ENCODE data around the gene ME3. TPM values are rescaled to one million over a fixed set of nuclear protein-coding genes. Genes with fewer than 3 reads are reported as not detected.

The ME3 gene
- total RNA-seq, 1 donor from 2014 or later, result 10.8 TPM

GRCh38 chr11:86676533-86677154 lies 4.2 kb upstream of the ME3 start:
- Mint-ChIP-seq H3K9me3 (ENCODE audit: low read depth) (no peaks in the 10 kb centered on the region), H3K4me3 (ENCODE audit: unreplicated experiment) (no peak overlapping the region), H3K4me1 (ENCODE audit: low read depth) (peaks cover 44% of the 10 kb centered on the region), H3K36me3 (ENCODE audit: low read depth) (no peaks in the 10 kb centered on the region), H3K27ac (ENCODE audit: unreplicated experiment) (no peak overlapping the region), H3K27me3 (ENCODE audit: low read depth) (no peaks in the 10 kb centered on the region)
- peak; percentile 61 for TF ChIP-seq CTCF (IDR thresholded peaks at IDR 0.05)
- no peak for DNase-seq (ENCODE audit: low spot score)

- peaks cover 44% of the 10 kb centered on the region for H3K4me1 Mint-ChIP-seq (ENCODE audit: low read depth)
- DNase-seq (ENCODE audit: low spot score), result no peak
- no peaks in the 10 kb centered on the region for H3K27me3 Mint-ChIP-seq (ENCODE audit: low read depth)
- no peaks in the 10 kb centered on the region for H3K36me3 Mint-ChIP-seq (ENCODE audit: low read depth)
- no peak for TF ChIP-seq CTCF (IDR thresholded peaks at IDR 0.05)
- H3K4me3 Mint-ChIP-seq (ENCODE audit: unreplicated experiment), result no peak overlapping the region
- no peaks in the 10 kb centered on the region for H3K9me3 Mint-ChIP-seq (ENCODE audit: low read depth)
- no peak overlapping the region for H3K27ac Mint-ChIP-seq (ENCODE audit: unreplicated experiment)
Measured at GRCh38 chr11:86676010-86676409, 3.6 kb upstream of the ME3 start.

GRCh38 chr11:86675017-86675416 lies 2.6 kb upstream of the ME3 start:
- Mint-ChIP-seq H3K9me3 (ENCODE audit: low read depth) (no peaks in the 10 kb centered on the region), H3K4me3 (ENCODE audit: unreplicated experiment) (no peak overlapping the region), H3K4me1 (ENCODE audit: low read depth) (peaks cover 54% of the 10 kb centered on the region), H3K36me3 (ENCODE audit: low read depth) (no peaks in the 10 kb centered on the region), H3K27me3 (ENCODE audit: low read depth) (no peaks in the 10 kb centered on the region), H3K27ac (ENCODE audit: unreplicated experiment) (peak overlapping the region; percentile 86)
- DNase-seq (ENCODE audit: low spot score), result no peak
- TF ChIP-seq CTCF (IDR thresholded peaks at IDR 0.05), result no peak

GRCh38 chr11:86673872-86674750 lies 1.7 kb upstream of the ME3 start:
- Mint-ChIP-seq H3K36me3 (ENCODE audit: low read depth) (no peaks in the 10 kb centered on the region), H3K4me1 (ENCODE audit: low read depth) (peaks cover 62% of the 10 kb centered on the region), H3K27me3 (ENCODE audit: low read depth) (no peaks in the 10 kb centered on the region), H3K4me3 (ENCODE audit: unreplicated experiment) (no peak overlapping the region), H3K27ac (ENCODE audit: unreplicated experiment) (peak overlapping the region; percentile 86), H3K9me3 (ENCODE audit: low read depth) (no peaks in the 10 kb centered on the region)
- TF ChIP-seq CTCF (IDR thresholded peaks at IDR 0.05), result no peak
- DNase-seq (ENCODE audit: low spot score), result no peak

- Mint-ChIP-seq H3K4me3 (ENCODE audit: unreplicated experiment) (no peak overlapping the region), H3K9me3 (ENCODE audit: low read depth) (no peaks in the 10 kb centered on the region), H3K27ac (ENCODE audit: unreplicated experiment) (peak overlapping the region; percentile 76), H3K36me3 (ENCODE audit: low read depth) (peaks cover 2% of the 10 kb centered on the region), H3K27me3 (ENCODE audit: low read depth) (no peaks in the 10 kb centered on the region), H3K4me1 (ENCODE audit: low read depth) (peaks cover 54% of the 10 kb centered on the region)
- no peak for TF ChIP-seq CTCF (IDR thresholded peaks at IDR 0.05)
- DNase-seq (ENCODE audit: low spot score), result no peak
Measured at GRCh38 chr11:86673055-86673843, 833 bp upstream of the ME3 start.

Measured in chondrocyte (in vitro differentiated cells).